ENCODE measurements around the gene PRKCE.

The PRKCE gene

GRCh38 chr2:46074501-46074900, 423.0 kb downstream of the PRKCE start:
- H3K4me3 ChIP-seq (ENCODE audit: low read depth, low read length) = no peak overlapping the region
- TF ChIP-seq CTCF (IDR thresholded peaks at IDR 0.05; ENCODE audit: borderline replicate concordance, insufficient read depth, low read depth, low read length) = no peak

GRCh38 chr2:46075848-46076247, 424.4 kb downstream of the PRKCE start:
- TF ChIP-seq CTCF (IDR thresholded peaks at IDR 0.05; ENCODE audit: borderline replicate concordance, insufficient read depth, low read depth, low read length) = no peak
- H3K4me3 ChIP-seq (ENCODE audit: low read depth, low read length) = no peak overlapping the region

- no peak overlapping the region for H3K4me3 ChIP-seq (ENCODE audit: low read depth, low read length)
- TF ChIP-seq CTCF (IDR thresholded peaks at IDR 0.05; ENCODE audit: borderline replicate concordance, insufficient read depth, low read depth, low read length) = no peak
Observed at GRCh38 chr2:46076251-46076650, 424.8 kb downstream of the PRKCE start.

GRCh38 chr2:46076875-46077274, 425.4 kb downstream of the PRKCE start:
- TF ChIP-seq CTCF (IDR thresholded peaks at IDR 0.05; ENCODE audit: borderline replicate concordance, insufficient read depth, low read depth, low read length) = no peak
- H3K4me3 ChIP-seq (ENCODE audit: low read depth, low read length) = no peak overlapping the region

- H3K4me3 ChIP-seq (ENCODE audit: low read depth, low read length) = no peak overlapping the region
- no peak for TF ChIP-seq CTCF (IDR thresholded peaks at IDR 0.05; ENCODE audit: borderline replicate concordance, insufficient read depth, low read depth, low read length)
Observed at GRCh38 chr2:46077522-46078107, 426.1 kb downstream of the PRKCE start.

GRCh38 chr2:46079985-46080560, 428.6 kb downstream of the PRKCE start:
- no peak overlapping the region for H3K4me3 ChIP-seq (ENCODE audit: low read depth, low read length)
- TF ChIP-seq CTCF (IDR thresholded peaks at IDR 0.05; ENCODE audit: borderline replicate concordance, insufficient read depth, low read depth, low read length) = no peak
